HPDE6-E6E7 (cell line): ENCODE results near the gene UNC45A.
A peak's percentile ranks its signal among the peaks of the same experiment; 100 is the strongest.

Experiments
- DNase-seq: peaks from one replicate; pipeline ENCODE4 v3.0.0; 2011; ENCODE audit warnings: missing footprints; ENCODE audit errors: extremely low spot score

The UNC45A gene

DNA sequence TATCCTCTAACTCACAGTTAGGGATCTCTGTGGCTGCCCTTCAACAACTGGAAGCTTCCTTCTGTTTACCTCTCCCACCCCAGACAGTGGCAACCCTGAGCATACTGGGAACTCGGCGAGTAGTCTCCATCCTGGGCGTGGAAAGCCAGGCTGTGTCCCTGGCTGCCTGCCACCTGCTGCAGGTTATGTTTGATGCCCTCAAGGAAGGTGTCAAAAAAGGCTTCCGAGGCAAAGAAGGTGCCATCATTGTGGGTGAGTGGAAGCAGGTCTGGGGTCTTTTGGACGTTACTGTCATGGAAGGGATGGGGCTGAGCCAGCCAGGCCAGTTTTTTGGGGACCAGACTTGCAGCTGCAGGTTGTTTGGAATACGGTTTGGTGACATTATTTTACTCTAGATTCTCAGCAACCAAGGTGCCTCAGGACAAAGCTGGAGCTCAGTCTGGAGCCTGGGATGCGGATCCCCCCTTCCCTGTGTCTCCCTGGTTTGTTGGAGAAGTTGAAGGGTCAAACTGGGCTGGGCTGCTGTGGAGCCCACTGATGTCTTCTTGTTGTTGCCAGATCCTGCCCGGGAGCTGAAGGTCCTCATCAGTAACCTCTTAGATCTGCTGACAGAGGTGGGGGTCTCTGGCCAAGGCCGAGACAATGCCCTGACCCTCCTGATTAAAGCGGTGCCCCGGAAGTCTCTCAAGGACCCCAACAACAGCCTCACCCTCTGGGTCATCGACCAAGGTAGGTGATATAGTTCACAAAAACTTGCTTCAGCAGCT, 7.5 kb downstream of the UNC45A start:
- DNase-seq = no peak

GRCh38 chr15:90945091-90945490, 10.0 kb downstream of the UNC45A start:
- no peak for DNase-seq

- no peak for DNase-seq
Measured at GRCh38 chr15:90946538-90946937, 11.5 kb downstream of the UNC45A start.

DNA sequence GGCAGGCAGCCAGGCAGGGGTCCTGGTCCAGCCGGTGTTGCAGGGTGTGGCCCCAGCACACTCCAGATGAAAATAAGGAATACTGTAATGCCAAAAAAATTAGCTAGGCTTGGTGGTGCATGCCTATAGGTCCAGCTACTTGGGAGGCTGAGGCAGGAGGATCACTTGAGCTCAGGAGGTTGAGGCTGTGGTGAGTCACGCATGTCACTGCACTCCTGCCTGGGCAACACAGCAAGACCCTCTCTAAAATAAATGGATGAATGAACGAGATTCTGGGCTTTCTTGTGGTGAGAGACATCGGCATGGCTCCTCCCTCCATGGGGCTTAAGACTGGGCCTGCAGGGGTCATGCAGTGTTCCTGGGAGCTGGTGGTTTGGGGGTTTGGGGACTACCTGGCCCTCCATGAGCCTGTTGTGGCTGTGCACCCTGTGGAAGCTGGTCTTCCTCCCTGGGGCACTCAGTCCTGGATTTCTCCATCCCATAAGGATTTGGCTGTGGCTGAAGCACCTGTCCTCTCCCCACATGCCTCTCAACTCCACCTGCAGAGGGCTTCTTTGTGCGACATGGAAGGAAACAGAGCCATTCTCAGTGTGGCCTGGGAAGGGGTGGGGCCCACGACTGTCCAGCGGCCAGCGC, 12.0 kb downstream of the UNC45A start:
- no peak for DNase-seq

DNA sequence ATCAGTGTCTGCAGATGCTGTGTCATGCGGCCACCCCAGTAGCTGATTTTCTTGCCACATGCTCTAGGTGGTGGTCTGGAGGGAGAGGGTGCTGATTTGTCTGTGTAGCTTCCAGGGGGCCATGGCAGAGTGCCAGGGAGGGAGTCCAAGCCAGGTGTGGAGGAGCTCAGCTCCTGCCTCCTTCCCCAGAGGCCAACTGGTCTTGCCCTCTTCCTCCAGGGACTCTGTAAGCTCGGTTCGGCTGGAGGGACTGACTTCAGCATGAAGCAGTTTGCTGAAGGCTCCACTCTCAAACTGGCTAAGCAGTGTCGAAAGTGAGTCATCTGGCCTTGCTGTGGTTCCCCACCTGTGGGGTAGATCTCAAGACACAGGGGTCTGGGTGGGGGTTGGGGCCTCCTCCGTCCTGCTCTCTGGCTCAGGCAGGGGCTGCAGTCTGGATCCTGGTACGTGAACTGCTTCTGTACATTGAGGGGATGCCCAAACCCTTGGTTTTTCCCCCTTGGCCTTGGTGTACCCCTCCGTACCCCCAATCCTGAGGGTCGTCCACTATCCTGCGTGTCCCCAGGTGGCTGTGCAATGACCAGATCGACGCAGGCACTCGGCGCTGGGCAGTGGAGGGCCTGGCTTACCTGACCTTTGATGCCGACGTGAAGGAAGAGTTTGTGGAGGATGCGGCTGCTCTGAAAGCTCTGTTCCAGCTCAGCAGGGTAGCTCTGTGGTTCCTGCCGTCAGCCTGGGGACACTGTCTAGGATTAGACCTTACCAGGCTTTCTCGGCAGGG, 12.7 kb downstream of the UNC45A start:
- DNase-seq = no peak

DNA sequence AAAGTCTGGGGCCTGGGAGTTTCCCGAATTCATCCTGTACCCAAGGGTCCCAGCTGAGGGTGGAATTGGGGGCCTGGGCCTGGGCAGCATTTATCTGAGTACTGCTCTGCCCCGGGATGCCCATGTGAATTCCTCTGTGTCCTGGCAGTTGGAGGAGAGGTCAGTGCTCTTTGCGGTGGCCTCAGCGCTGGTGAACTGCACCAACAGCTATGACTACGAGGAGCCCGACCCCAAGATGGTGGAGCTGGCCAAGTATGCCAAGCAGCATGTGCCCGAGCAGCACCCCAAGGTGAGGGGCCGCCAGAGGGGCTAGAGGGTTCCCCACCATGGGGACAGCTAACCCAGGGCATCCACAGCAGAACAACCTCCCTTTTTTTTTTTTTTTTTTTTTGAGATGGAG, 13.4 kb downstream of the UNC45A start:
- no peak for DNase-seq

DNA sequence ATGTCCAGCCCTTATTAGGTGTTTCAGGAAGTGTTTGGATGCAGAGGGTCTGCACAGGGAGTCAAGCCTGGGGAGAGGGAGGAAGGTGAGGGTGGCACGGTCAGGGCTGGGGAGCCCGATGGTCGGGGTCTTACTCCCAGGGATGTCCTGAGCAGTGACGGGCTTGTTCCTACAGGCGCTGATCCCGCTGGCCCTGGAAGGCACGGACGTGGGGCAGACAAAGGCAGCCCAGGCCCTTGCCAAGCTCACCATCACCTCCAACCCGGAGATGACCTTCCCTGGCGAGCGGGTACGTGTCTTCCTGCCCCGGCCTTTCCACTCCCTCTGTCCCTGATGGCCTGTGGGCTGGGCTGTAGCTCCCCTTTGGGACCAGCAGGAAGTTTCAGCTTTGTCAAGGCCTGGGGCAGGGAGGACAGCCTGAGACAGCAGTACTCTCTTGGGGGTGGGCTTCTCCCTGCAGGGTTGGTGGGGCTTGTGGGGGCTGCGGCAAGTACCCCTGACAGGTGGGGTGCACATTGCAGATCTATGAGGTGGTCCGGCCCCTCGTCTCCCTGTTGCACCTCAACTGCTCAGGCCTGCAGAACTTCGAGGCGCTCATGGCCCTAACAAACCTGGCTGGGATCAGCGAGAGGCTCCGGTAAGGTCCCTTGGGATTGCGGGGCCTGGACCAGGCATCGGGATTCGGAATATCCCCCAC, 15.0 kb downstream of the UNC45A start:
- no peak for DNase-seq

GRCh38 chr15:90950676-90951075, 15.6 kb downstream of the UNC45A start:
- no peak for DNase-seq

GRCh38 chr15:90952901-90953677, 18.0 kb downstream of the UNC45A start:
- DNase-seq = no peak

DNA sequence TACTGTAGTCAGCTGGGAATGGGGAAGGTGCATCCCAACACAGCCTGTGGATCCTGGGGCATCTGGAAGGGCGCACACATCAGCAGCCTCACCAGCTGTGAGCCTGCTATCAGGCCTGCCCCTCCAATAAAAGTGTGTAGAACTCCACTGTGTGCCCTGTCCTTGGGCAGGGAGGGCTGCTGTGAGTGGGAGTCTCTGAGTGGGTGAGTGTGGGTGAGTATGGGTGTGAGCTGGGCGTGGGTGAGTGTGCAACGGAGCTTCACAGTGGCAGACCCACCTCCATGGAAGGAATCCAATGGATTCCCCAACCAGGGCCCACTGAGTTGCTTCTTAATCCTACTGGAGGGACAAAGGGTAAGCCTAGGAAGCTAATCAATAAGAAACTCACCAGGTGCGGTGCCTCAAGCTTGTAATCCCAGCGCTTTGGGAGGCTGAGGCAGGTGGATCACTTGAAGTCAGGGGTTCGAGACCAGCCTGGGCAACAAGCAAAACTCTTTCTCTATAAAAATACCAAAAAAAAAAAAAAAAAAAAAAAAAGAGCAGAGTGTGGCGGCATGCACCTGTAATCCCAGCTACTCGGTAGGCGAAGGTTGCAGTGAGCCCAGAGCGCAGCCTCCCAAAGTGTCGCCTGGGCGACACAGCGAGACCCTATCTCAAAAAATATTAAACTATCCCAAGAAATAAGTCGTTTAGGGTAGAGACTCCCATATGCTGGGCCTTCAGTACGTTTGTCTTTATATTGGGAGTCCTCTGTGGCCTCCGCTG, 19.0 kb downstream of the UNC45A start:
- no peak for DNase-seq

DNA sequence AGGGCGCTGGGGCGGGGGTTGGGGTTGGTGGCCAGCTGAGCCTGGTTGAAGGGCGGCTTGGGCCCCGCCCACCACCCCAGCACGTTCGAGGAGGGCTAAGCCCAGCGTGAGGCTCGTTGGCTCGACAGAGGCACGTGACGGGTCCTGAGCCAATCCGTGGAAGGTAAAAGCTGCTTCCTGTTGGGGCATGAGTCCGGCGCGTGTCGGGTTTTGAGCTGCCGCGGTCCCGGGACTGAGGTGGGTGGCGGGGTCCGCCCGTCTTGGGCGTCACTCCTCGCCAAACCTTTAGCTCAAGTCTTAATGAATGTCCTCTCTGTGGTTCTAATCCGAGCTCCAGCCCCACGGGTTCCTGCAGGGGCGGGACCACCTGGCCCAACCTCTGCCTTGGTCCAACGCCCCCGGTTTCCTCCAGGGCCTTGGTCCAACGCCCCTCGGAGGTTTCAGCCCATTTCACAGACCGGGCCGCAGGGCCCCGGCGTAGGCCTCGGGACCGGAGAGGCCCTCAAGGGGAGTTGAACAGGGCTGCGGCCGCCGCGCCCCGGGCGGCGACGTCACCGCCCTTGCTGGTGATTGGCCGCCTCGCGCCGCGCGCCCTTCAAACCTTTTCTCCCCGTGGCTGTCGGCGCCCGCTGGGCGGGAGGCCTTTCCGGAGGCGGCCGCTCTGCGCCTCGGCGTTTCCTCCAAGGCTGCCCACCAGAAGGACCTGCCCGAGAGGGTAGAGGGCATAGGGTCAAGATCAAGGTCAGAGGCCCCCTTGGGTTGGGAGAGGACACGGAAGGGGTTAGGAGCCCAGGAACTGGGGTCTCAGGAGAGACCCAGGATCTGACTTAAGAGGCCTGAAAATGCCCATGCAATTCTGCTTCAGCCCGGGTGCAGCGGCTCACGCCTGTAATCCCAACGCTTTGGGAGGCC, 19.9 kb downstream of the UNC45A start, which contains the start of gene RCCD1:
Gene RCCD1, plus strand, starts transcription at position 173 of the 912 bp plus-strand sequence. CDS start 1,851 bp downstream, outside the sequence.
- DNase-seq = peak; percentile 99

DNA sequence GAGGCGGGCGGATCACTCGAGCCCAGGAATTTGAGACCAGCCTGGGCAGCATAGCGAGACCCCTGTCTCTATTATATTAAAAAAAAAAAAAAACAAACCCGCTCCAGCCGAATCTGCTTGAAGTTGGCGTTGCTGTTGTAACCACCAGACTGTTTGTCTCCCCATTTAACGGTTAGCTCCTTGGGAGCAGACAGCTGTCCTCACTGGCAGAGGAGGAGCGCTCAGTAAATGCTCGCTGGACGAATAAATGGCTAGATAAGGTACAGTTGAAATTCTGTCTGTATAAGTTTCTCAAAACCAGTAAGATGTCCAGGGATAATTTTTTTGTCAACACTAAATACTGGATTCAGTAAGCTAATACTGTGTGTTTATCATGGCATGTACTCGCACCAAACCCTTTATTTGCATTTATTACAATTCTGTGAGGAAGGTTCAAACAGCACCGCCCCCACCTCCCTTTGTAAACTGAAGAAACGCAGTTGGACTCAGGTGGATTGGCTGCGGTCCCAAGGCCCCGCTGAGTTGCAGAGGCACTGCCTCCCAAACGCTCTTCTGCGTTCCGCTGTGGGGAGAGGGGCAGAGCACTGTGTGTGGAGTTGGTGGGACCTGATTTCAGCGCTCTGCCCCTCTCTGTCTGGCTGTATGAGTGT, 20.7 kb downstream of the UNC45A start:
- DNase-seq = no peak

DNA sequence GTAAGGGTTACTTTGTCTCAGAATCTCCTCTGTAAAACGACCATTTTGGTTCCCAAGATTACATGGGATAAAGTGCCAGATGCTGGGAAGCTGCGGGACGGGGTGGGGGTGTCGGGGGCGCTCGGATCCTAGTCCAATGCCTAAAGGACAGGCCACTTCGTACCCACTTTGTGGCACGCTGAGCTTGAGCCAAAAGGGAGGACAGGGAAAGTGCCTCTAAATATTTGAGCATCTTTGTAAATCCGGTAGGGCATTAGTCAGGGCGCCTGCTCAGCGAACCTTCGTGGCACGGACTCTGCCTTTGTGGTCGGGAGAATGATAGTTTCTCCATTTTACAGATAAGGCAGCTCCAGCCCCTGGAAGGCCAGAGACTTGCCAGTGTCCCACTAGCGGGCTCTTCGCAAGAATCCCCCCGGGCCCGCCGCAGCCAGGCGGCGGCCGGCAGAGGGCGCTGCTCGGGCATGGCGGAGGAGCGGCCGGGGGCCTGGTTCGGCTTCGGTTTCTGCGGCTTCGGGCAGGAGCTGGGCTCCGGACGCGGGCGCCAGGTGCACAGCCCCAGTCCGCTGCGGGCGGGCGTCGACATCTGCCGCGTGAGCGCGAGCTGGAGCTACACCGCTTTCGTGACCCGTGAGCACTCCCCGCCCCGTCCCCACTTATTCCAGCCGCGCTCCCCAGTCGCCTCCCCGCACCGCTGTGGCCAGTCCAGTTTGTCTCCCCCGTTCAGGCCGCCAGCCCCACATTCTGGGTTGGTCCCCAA, 21.4 kb downstream of the UNC45A start:
- peak; percentile 82 for DNase-seq

- no peak for DNase-seq
Measured at GRCh38 chr15:90957031-90957790, 22.1 kb downstream of the UNC45A start.

DNA sequence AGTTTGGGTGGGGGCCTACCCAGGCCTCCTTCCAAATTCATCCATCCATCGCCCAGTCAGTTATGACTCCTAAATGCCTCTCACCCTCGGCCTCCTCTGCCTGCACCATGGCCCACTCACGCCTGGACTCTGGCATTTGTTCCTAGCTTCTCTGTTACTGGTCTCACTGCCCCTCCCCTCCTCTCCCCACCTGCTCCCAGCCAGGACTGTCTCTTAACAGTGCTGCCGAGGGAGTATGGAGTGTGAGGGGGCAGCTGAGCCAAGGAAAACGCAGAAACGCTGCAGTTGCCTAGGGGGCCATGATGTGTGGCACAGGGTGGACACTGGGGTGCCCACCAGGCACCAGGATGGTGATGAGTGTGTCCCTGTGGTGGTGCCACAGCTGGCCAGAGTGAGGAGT, 22.7 kb downstream of the UNC45A start:
- DNase-seq = no peak

GRCh38 chr15:90959028-90959595, 24.0 kb downstream of the UNC45A start:
- no peak for DNase-seq

GRCh38 chr15:90959894-90960293, 24.8 kb downstream of the UNC45A start:
- no peak for DNase-seq
